HG02852 (cell line): ENCODE data around the gene SKA3.

Experiments
- ATAC-seq: cut with Tn5 transposase; IDR thresholded peaks from one replicate; pipeline ENCODE4 v1.9.1; 2021; ENCODE audit warnings: mild to moderate bottlenecking, moderate library complexity; ENCODE audit not compliant: unreplicated experiment

SKA3 gene

GRCh38 chr13:21117104-21117809 lies 59.1 kb downstream of the SKA3 start:
- no peak for ATAC-seq

DNA sequence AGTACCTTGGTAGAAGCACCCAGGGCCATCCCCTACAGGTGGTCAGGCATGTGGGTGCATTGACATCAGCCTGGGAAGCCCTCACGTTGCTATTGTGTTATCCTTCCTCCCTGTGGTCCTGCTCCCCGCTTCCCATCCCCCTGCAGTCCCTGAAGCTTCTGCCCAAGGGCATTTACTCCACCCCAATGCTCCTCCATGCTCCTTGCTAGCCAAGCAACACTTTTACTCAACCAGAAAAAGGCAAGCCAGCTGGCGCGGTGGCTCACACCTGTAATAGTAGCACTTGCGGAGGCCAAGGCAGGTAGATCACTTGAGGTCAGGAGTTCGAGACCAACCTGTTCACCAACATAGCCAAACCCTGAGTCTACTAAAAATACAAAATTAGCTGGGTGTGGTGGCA lies 60.2 kb downstream of the SKA3 start:
- no peak for ATAC-seq

- no peak for ATAC-seq
Observed at GRCh38 chr13:21115231-21115630, 61.1 kb downstream of the SKA3 start.

DNA sequence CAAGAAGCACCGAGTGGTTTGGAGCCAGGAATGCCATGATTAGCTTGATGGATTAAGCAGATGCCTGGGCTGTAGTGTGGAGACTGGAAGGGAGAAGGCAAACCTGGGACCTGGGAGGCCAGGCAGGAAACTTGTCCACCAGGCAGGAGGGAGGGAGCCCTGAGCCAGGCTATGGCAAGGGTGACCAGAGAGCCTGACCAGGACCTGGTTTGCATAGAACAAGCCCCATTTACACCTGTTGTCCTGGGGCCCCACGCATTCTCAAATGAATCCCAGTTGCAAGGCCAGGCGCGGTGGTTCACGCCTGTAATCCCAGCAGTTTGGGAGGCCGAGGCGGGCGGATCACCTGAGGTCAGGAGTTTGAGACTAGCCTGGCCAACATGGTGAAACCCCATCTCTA lies 64.8 kb downstream of the SKA3 start:
- no peak for ATAC-seq

DNA sequence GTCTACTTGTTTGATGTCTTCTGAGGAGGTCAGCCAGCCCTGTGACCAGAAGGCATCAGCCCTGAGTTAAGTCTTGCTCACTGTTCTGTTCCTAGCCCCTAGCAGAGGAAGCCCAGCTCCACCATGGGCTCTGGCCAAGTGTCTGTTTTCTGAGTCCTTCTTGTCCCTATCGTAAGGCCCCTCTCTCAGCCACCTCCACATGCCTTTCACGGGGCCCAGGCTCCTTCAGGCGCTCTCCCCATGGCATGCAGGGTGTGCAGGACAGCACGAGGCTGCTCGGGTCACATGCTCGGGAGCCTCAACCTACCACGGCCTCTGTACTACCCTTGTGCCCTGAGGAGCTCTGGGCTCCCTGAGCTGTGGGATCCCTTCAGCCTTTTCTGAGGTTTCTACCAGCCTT lies 67.2 kb downstream of the SKA3 start:
- no peak for ATAC-seq

DNA sequence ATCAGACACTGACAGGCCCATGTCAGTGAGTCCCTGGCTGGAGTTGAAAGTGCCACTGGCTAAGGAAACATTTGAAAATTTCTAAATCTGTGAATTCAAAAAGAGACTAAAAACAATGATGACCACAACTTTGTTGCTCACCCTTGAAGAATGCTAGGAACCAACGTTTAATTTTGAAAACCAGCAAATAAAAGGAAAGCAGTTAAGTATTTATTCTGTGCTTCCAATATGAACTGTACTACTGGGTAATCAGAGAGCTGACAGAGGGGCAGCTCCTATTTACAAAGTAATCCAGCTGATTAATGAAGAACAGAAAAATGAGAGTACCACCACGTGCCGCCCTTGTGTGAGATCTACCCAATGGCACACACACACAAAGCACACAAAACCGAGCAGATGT lies 70.3 kb downstream of the SKA3 start:
- ATAC-seq = no peak

- ATAC-seq = no peak
Observed at GRCh38 chr13:21104199-21105019, 71.9 kb downstream of the SKA3 start.
